DMS153 treated with DMSO at 0.1 percent for 48 hours (cell line): ENCODE data around the gene C10orf67.

Source experiments
- DNase-seq: peaks from one replicate; lab custom pipeline; 2025; ENCODE audit not compliant: unreplicated experiment; lab: John Stamatoyannopoulos, UW

The C10orf67 gene

GRCh38 chr10:23174074-23174976 is 170.3 kb downstream of the C10orf67 start:
- DNase-seq = no peak

- no peak for DNase-seq
Measured at GRCh38 chr10:23173214-23174073, 171.2 kb downstream of the C10orf67 start.

GRCh38 chr10:23172429-23173213 is 172.0 kb downstream of the C10orf67 start:
- no peak for DNase-seq

- no peak for DNase-seq
Measured at GRCh38 chr10:23171232-23171876, 173.2 kb downstream of the C10orf67 start.

- peak; percentile 31 for DNase-seq
Measured at GRCh38 chr10:23158370-23158769, 186.2 kb downstream of the C10orf67 start.

- no peak for DNase-seq
Measured at GRCh38 chr10:23157691-23158369, 186.8 kb downstream of the C10orf67 start.

- DNase-seq = no peak
Measured at GRCh38 chr10:23157239-23157681, 187.3 kb downstream of the C10orf67 start.

- DNase-seq = no peak
Measured at GRCh38 chr10:23156447-23157150, 188.0 kb downstream of the C10orf67 start.

- DNase-seq = no peak
Measured at GRCh38 chr10:23155169-23155568, 189.4 kb downstream of the C10orf67 start.
